GM21723 (cell line): ENCODE measurements around the gene AGAP1.

Experiments
- ATAC-seq: cut with Tn5 transposase; IDR thresholded peaks from one replicate; pipeline ENCODE4 v1.9.1; 2021; ENCODE audit warnings: mild to moderate bottlenecking, moderate library complexity; ENCODE audit not compliant: unreplicated experiment

The AGAP1 gene

GRCh38 chr2:236093134-236093533 lies 599.3 kb downstream of the AGAP1 start:
- ATAC-seq: no peak

GRCh38 chr2:236095504-236095903 lies 601.7 kb downstream of the AGAP1 start:
- ATAC-seq: no peak

GRCh38 chr2:236101311-236101950 lies 607.6 kb downstream of the AGAP1 start:
- no peak for ATAC-seq

GRCh38 chr2:236102971-236103370 lies 609.1 kb downstream of the AGAP1 start:
- no peak for ATAC-seq

GRCh38 chr2:236103981-236104380 lies 610.1 kb downstream of the AGAP1 start:
- no peak for ATAC-seq

- ATAC-seq: no peak
These were observed 612.2 kb downstream of the AGAP1 start for GRCh38 chr2:236105955-236106607.

GRCh38 chr2:236106761-236107160 lies 612.9 kb downstream of the AGAP1 start:
- no peak for ATAC-seq

GRCh38 chr2:236107536-236107935 lies 613.7 kb downstream of the AGAP1 start:
- ATAC-seq: no peak

GRCh38 chr2:236107942-236108625 lies 614.2 kb downstream of the AGAP1 start:
- no peak for ATAC-seq

- ATAC-seq: no peak
These were observed 615.2 kb downstream of the AGAP1 start for GRCh38 chr2:236109061-236109460.

- no peak for ATAC-seq
These were observed 615.6 kb downstream of the AGAP1 start for GRCh38 chr2:236109473-236109872.

GRCh38 chr2:236112466-236112865 lies 618.6 kb downstream of the AGAP1 start:
- ATAC-seq: no peak

- ATAC-seq: no peak
These were observed 619.6 kb downstream of the AGAP1 start for GRCh38 chr2:236113425-236113824.

GRCh38 chr2:236113948-236114347 lies 620.1 kb downstream of the AGAP1 start:
- ATAC-seq: no peak

- no peak for ATAC-seq
These were observed 621.1 kb downstream of the AGAP1 start for GRCh38 chr2:236114959-236115358.

- ATAC-seq: no peak
These were observed 623.6 kb downstream of the AGAP1 start for GRCh38 chr2:236117401-236117800.

GRCh38 chr2:236117861-236118269 lies 624.0 kb downstream of the AGAP1 start:
- no peak for ATAC-seq

GRCh38 chr2:236119003-236119402 lies 625.2 kb downstream of the AGAP1 start:
- ATAC-seq: no peak

- ATAC-seq: no peak
These were observed 625.6 kb downstream of the AGAP1 start for GRCh38 chr2:236119476-236119875.

- ATAC-seq: no peak
These were observed 626.3 kb downstream of the AGAP1 start for GRCh38 chr2:236120141-236120601.

GRCh38 chr2:236120829-236121228 lies 627.0 kb downstream of the AGAP1 start:
- no peak for ATAC-seq

- no peak for ATAC-seq
These were observed 627.7 kb downstream of the AGAP1 start for GRCh38 chr2:236121546-236121945.
